Measurements from ENCODE around the gene BMP4.

- TF ChIP-seq CTCF (conservative IDR thresholded peaks at IDR 0.05; ENCODE audit: low read depth in 2 of 2), result no peak
- no peak for TF ChIP-seq NANOG (IDR thresholded peaks at IDR 0.05; ENCODE audit: borderline replicate concordance)
- no peak for TF ChIP-seq EZH2 (IDR thresholded peaks at IDR 0.05; ENCODE audit: low read depth, unreplicated experiment)
- no peak for TF ChIP-seq CREB1 (CRISPR knock-in tag; IDR thresholded peaks at IDR 0.05; ENCODE audit: low read depth)
- TF ChIP-seq POLR2AphosphoS5 (IDR thresholded peaks at IDR 0.05; ENCODE audit: low read depth), result no peak
- TF ChIP-seq REST (IDR thresholded peaks at IDR 0.05; ENCODE audit: unreplicated experiment), result no peak
- no peak for TF ChIP-seq EZH2phosphoT487 (IDR thresholded peaks at IDR 0.05; ENCODE audit: unreplicated experiment)
These were observed 35.6 kb downstream of the BMP4 start for GRCh38 chr14:53921027-53921426.
